Measurements from ENCODE around the gene DPYD. TPM values are rescaled to one million over a fixed set of nuclear protein-coding genes. Genes with fewer than 3 reads are reported as not detected.

The DPYD gene
- total RNA-seq, 1 experiment from 2014 or later, result 12.8 TPM

DNA sequence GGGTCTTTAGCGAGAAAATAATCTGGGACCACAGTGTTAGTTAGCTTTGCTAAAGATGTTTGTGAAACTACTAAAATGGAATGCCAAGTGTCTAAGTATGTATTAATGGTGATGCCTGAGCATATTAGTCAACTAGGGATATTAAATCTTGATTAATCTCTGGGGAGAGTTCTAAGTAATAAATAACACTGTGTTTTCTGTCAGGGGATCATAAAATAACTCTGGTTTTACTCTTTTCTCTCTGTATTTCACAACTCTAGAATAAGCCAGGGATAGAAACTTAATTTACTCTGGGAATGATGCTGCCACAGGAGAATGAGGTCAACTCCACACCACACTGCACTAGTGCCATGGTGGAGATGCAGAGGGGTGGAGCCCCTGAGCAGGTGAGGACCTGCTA, 800.0 kb downstream of the DPYD start:
- Histone ChIP-seq H3K27me3 (ENCODE audit: low read length) (no peaks in the 10 kb centered on the region), H3K4me3 (ENCODE audit: low read length) (no peak overlapping the region), H3K4me1 (ENCODE audit: insufficient read depth, low read length) (no peaks in the 10 kb centered on the region), H3K79me2 (ENCODE audit: low read length) (no peaks in the 10 kb centered on the region), H4K20me1 (ENCODE audit: low read length) (no peaks in the 10 kb centered on the region), H3K36me3 (ENCODE audit: low read depth, low read length) (no peaks in the 10 kb centered on the region), H3F3A (ENCODE audit: low read length, unreplicated experiment) (no peaks in the 10 kb centered on the region), H2AFZ (ENCODE audit: low read length) (no peak overlapping the region), H3K9me2 (replicated peaks; ENCODE audit: low read length) (no peaks in the 10 kb centered on the region), H3K4me2 (ENCODE audit: low read length) (no peak overlapping the region), H3K9me3 (ENCODE audit: low read length) (no peaks in the 10 kb centered on the region), H3K27ac (ENCODE audit: low read length) (no peak overlapping the region), H3K9ac (ENCODE audit: low read length) (no peak overlapping the region)
- BruUV-seq (replicated peaks), result no TSS peak
- TF ChIP-seq EZH2 (IDR thresholded peaks at IDR 0.05; ENCODE audit: low read length, unreplicated experiment) (no peak), CTCF (conservative IDR thresholded peaks at IDR 0.05; ENCODE audit: low read depth, low read length) (no peak), EZH2phosphoT487 (IDR thresholded peaks at IDR 0.05; ENCODE audit: borderline replicate concordance, low read length) (no peak)
- intact Hi-C loops (cut with micrococcal nuclease), result no loop called here
- POLR2A ChIA-PET (ENCODE audit: unreplicated experiment), result no interaction called here
- no peak for DNase-seq
- no peak for ATAC-seq
- CTCF ChIA-PET, result no interaction called here

GRCh38 chr1:97119260-97120158, 801.3 kb downstream of the DPYD start:
- no peak overlapping the region for H3K27ac ChIP-seq (ENCODE audit: low read length)
- no peaks in the 10 kb centered on the region for H3F3A ChIP-seq (ENCODE audit: low read length, unreplicated experiment)
- intact Hi-C loops (cut with micrococcal nuclease), result no loop called here
- POLR2A ChIA-PET (ENCODE audit: unreplicated experiment), result no interaction called here
- no peaks in the 10 kb centered on the region for H4K20me1 ChIP-seq (ENCODE audit: low read length)
- CTCF ChIA-PET, result no interaction called here
- no peaks in the 10 kb centered on the region for H3K79me2 ChIP-seq (ENCODE audit: low read length)
- H3K4me1 ChIP-seq (ENCODE audit: insufficient read depth, low read length), result no peaks in the 10 kb centered on the region
- H3K9me2 ChIP-seq (replicated peaks; ENCODE audit: low read length), result no peaks in the 10 kb centered on the region
- TF ChIP-seq EZH2phosphoT487 (IDR thresholded peaks at IDR 0.05; ENCODE audit: borderline replicate concordance, low read length), result no peak
- no peak for TF ChIP-seq EZH2 (IDR thresholded peaks at IDR 0.05; ENCODE audit: low read length, unreplicated experiment)
- no TSS peak for BruUV-seq (replicated peaks)
- no peak overlapping the region for H3K4me2 ChIP-seq (ENCODE audit: low read length)
- H3K27me3 ChIP-seq (ENCODE audit: low read length), result no peaks in the 10 kb centered on the region
- ATAC-seq, result no peak
- H3K36me3 ChIP-seq (ENCODE audit: low read depth, low read length), result no peaks in the 10 kb centered on the region
- no peak for DNase-seq
- no peaks in the 10 kb centered on the region for H3K9me3 ChIP-seq (ENCODE audit: low read length)
- H3K4me3 ChIP-seq (ENCODE audit: low read length), result no peak overlapping the region
- H2AFZ ChIP-seq (ENCODE audit: low read length), result no peak overlapping the region
- no peak overlapping the region for H3K9ac ChIP-seq (ENCODE audit: low read length)

DNA sequence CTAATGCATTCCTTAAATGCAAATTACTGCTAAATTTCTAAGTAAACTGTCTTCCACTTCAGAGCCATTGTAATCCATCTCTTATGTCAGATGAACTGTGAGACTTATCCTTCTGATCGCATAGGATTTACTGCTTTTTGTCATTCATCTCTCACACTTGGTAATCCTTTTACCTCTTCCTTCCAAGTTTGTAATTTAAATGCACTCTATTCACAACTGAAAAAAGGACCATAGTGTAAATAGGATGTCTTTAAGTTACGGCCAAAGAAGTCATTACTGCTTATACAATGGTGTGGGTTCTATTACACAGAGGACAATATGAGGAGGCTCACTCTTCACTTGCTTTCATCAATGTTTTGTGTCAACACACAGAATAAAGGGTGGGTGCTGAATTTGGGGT, 806.0 kb downstream of the DPYD start:
- Histone ChIP-seq H3K79me2 (ENCODE audit: low read length) (no peaks in the 10 kb centered on the region), H3K9ac (ENCODE audit: low read length) (no peak overlapping the region), H3F3A (ENCODE audit: low read length, unreplicated experiment) (no peaks in the 10 kb centered on the region), H3K4me2 (ENCODE audit: low read length) (no peak overlapping the region), H3K4me3 (ENCODE audit: low read length) (no peak overlapping the region), H3K27ac (ENCODE audit: low read length) (no peak overlapping the region), H3K27me3 (ENCODE audit: low read length) (no peaks in the 10 kb centered on the region), H4K20me1 (ENCODE audit: low read length) (no peaks in the 10 kb centered on the region), H2AFZ (ENCODE audit: low read length) (no peak overlapping the region), H3K9me3 (ENCODE audit: low read length) (no peaks in the 10 kb centered on the region), H3K9me2 (replicated peaks; ENCODE audit: low read length) (no peaks in the 10 kb centered on the region), H3K36me3 (ENCODE audit: low read depth, low read length) (no peaks in the 10 kb centered on the region), H3K4me1 (ENCODE audit: insufficient read depth, low read length) (no peaks in the 10 kb centered on the region)
- TF ChIP-seq CTCF (conservative IDR thresholded peaks at IDR 0.05; ENCODE audit: low read depth, low read length) (no peak), EZH2 (IDR thresholded peaks at IDR 0.05; ENCODE audit: low read length, unreplicated experiment) (no peak), EZH2phosphoT487 (IDR thresholded peaks at IDR 0.05; ENCODE audit: borderline replicate concordance, low read length) (no peak)
- intact Hi-C loops (cut with micrococcal nuclease), result no loop called here
- CTCF ChIA-PET, result no interaction called here
- POLR2A ChIA-PET (ENCODE audit: unreplicated experiment), result no interaction called here
- no TSS peak for BruUV-seq (replicated peaks)
- no peak for DNase-seq
- ATAC-seq, result no peak

Data from PC-3 (cell line).